GM12878 (cell line): ENCODE measurements around the gene HIRA. TPM values are rescaled to one million over a fixed set of nuclear protein-coding genes. Genes with fewer than 3 reads are reported as not detected.
A peak's percentile ranks its signal among the peaks of the same experiment; 100 is the strongest.

Experiments
- CHD2 ChIP-seq: IDR thresholded peaks from 2 replicates; pipeline ENCODE4 v1.6.1; 2011; ENCODE audit warnings: low read depth, low read length, improper control_type of control experiment, borderline replicate concordance
- CREM ChIP-seq: IDR thresholded peaks from 2 replicates; pipeline ENCODE4 v1.6.1; 2014; ENCODE audit warnings: antibody characterized with exemption, low read depth
- FOXK2 ChIP-seq: fragments of 450-650 bp; IDR thresholded peaks from 2 replicates; pipeline ENCODE4 v1.6.1; 2017; ENCODE audit warnings: mild to moderate bottlenecking, moderate library complexity
- PBX3 ChIP-seq: IDR thresholded peaks from 2 replicates; pipeline ENCODE4 v1.6.1; 2011; ENCODE audit warnings: mild to moderate bottlenecking, low read depth, low read length, moderate library complexity; ENCODE audit not compliant: insufficient replicate concordance
- SIN3A ChIP-seq: IDR thresholded peaks from 2 replicates; pipeline ENCODE4 v1.6.1; 2012; ENCODE audit warnings: low read depth, low read length, improper control_type of control experiment
- SMC3 ChIP-seq: IDR thresholded peaks from 2 replicates; pipeline ENCODE4 v1.6.1; 2011; ENCODE audit warnings: low read length, improper control_type of control experiment, borderline replicate concordance
- SRF ChIP-seq, 2 experiments: IDR thresholded peaks; 2 replicates each; pipeline ENCODE4 v1.6.1; 2011; ENCODE audit warnings: low read depth in 2 of 2, low read length in 2 of 2, mild to moderate bottlenecking in 1 of 2, moderate library complexity in 1 of 2
- YY1 ChIP-seq: IDR thresholded peaks from 2 replicates; pipeline ENCODE4 v1.6.1; 2011; ENCODE audit warnings: low read depth, mild to moderate bottlenecking, low read length
- polyA plus RNA-seq, 11 experiments: library from polyadenylated mRNA; depleted of rRNA in 4 of 11; unstranded in 6 of 11; stranded (reverse) in 5 of 11; fragments of >200 nt; fragmentation: Nextera tagmentation in 4 of 11; fragmentation: Illumina TruSeq in 1 of 11; extraction: Ambion mirVana in 4 of 11; extraction: Trizol in 1 of 11; gene quantifications; 1 replicate in 1 of 11; 2 replicates in 10 of 11; pipeline versions ENCODE4 v1.2.1 to v1.2.3, GENCODE V29; 2011 to 2016; ENCODE audit warnings: inconsistent platforms in 2 of 11, missing spikeins in 2 of 11, low read depth in 1 of 11
- total RNA-seq, 4 experiments: library from RNA; depleted of rRNA in 3 of 4; stranded (reverse); fragments of >200 nt in 3 of 4; fragmentation: Illumina TruSeq in 1 of 4; extraction: Trizol in 1 of 4; gene quantifications; 2 replicates each; pipeline versions ENCODE4 v1.2.1 to v1.2.3, GENCODE V29; 2013 to 2021
- TF ChIP-seq, protein P1 (sequence below): IDR thresholded peaks from 2 replicates; pipeline ENCODE4 v1.6.1; 2012; ENCODE audit warnings: mild to moderate bottlenecking, low read depth, low read length
- TF ChIP-seq, protein P2 (sequence below): fragments of 450-650 bp; conservative IDR thresholded peaks from 2 replicates; pipeline ENCODE4 v1.6.1; 2017; ENCODE audit warnings: mild to moderate bottlenecking, moderate library complexity

Gene HIRA
- total and polyA plus RNA-seq, 10 of the 15 experiments (the other 5 are each of a cell fraction or from before 2014, with no cell fraction given): 0.34 to 32.7 (median 14.5) TPM

DNA sequence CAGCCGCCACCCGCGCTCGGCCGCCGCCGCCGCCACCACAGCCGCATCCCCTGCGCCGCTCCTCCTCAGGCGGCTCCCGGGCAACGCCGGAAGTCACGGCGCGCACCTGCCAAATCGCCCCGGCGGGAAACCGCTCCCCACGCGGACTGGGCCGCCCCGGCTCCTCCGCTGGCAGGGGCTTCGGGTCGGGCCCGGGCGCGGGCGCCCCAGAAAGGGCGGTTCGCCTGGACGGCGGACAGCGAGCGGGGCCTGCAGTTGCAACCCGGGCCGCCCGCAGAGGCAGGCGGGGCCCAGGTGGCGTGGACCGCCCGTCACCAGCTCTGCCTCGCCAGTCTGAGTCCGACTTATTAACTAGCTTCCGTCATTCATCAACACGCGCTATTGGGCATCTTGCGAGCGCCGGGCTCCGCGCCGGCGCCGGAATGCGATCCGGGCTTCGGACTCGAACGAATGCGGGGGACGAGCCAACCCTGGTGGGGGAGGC, at the start of gene HIRA (continued):
- TF ChIP-seq PBX3: no peak
- peak; percentile 86 for TF ChIP-seq YY1
- TF ChIP-seq CHD2: 0 out of 2 replicates have a peak, but pooled peaks have one; percentile 49
- TF ChIP-seq, protein P1, sequence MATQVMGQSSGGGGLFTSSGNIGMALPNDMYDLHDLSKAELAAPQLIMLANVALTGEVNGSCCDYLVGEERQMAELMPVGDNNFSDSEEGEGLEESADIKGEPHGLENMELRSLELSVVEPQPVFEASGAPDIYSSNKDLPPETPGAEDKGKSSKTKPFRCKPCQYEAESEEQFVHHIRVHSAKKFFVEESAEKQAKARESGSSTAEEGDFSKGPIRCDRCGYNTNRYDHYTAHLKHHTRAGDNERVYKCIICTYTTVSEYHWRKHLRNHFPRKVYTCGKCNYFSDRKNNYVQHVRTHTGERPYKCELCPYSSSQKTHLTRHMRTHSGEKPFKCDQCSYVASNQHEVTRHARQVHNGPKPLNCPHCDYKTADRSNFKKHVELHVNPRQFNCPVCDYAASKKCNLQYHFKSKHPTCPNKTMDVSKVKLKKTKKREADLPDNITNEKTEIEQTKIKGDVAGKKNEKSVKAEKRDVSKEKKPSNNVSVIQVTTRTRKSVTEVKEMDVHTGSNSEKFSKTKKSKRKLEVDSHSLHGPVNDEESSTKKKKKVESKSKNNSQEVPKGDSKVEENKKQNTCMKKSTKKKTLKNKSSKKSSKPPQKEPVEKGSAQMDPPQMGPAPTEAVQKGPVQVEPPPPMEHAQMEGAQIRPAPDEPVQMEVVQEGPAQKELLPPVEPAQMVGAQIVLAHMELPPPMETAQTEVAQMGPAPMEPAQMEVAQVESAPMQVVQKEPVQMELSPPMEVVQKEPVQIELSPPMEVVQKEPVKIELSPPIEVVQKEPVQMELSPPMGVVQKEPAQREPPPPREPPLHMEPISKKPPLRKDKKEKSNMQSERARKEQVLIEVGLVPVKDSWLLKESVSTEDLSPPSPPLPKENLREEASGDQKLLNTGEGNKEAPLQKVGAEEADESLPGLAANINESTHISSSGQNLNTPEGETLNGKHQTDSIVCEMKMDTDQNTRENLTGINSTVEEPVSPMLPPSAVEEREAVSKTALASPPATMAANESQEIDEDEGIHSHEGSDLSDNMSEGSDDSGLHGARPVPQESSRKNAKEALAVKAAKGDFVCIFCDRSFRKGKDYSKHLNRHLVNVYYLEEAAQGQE: no peak
- peak; percentile 72 for TF ChIP-seq CREM
- 0 out of 2 replicates have a peak, but pooled peaks have one; percentile 47 for TF ChIP-seq SIN3A
- TF ChIP-seq SMC3: no peak
- TF ChIP-seq, protein P2, sequence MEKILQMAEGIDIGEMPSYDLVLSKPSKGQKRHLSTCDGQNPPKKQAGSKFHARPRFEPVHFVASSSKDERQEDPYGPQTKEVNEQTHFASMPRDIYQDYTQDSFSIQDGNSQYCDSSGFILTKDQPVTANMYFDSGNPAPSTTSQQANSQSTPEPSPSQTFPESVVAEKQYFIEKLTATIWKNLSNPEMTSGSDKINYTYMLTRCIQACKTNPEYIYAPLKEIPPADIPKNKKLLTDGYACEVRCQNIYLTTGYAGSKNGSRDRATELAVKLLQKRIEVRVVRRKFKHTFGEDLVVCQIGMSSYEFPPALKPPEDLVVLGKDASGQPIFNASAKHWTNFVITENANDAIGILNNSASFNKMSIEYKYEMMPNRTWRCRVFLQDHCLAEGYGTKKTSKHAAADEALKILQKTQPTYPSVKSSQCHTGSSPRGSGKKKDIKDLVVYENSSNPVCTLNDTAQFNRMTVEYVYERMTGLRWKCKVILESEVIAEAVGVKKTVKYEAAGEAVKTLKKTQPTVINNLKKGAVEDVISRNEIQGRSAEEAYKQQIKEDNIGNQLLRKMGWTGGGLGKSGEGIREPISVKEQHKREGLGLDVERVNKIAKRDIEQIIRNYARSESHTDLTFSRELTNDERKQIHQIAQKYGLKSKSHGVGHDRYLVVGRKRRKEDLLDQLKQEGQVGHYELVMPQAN: peak; percentile 84
- no peak for TF ChIP-seq FOXK2
- peak; percentile 31 to 79; a peak in 2 of 4 replicates for TF ChIP-seq SRF (IDR thresholded peaks at IDR 0.05; ENCODE audit: low read depth in 2 of 2, low read length in 2 of 2)
- TF ChIP-seq, all 136 proteins: peak for 44
